WERI-Rb-1 (cell line): Measurements from ENCODE around the gene UFD1.

Experiments
- DNase-seq: peaks from one replicate; pipeline ENCODE4 v3.0.0-alpha.2; 2020
- H3K27ac ChIP-seq: fragments of 250-450 bp; sonication (Bioruptor Pico); 2 replicates; pipeline ENCODE4 v1.5.1; 2020; ENCODE audit warnings: mild to moderate bottlenecking, moderate library complexity
- H3K27me3 ChIP-seq: fragments of 250-450 bp; sonication (Bioruptor Pico); 2 replicates; pipeline ENCODE4 v1.5.1; 2021; ENCODE audit warnings: mild to moderate bottlenecking, low read depth, moderate library complexity; ENCODE audit not compliant: insufficient read depth, severe bottlenecking
- H3K36me3 ChIP-seq: fragments of 250-450 bp; sonication (Bioruptor Pico); 2 replicates; pipeline ENCODE4 v1.5.1; 2020; ENCODE audit warnings: mild to moderate bottlenecking, moderate library complexity
- H3K4me3 ChIP-seq: 2 replicates; pipeline ENCODE4 v1.5.1; 2011; ENCODE audit warnings: low read depth, mild to moderate bottlenecking, control low read depth, low read length
- H3K9me3 ChIP-seq: fragments of 250-450 bp; sonication (Bioruptor Pico); 2 replicates; pipeline ENCODE4 v1.5.1; 2021; ENCODE audit warnings: mild to moderate bottlenecking, moderate library complexity; ENCODE audit not compliant: severe bottlenecking
- CTCF ChIP-seq: IDR thresholded peaks from 2 replicates; pipeline ENCODE4 v1.5.1; 2011; ENCODE audit warnings: low read depth, mild to moderate bottlenecking, control low read depth, inconsistent platforms, low read length

UFD1 gene

GRCh38 chr22:19525666-19526065 is 46.7 kb upstream of the UFD1 start:
- Histone ChIP-seq H3K36me3 (peaks cover 26% of the 10 kb centered on the region), H3K27ac (no peak overlapping the region), H3K4me3 (no peak overlapping the region), H3K27me3 (no peaks in the 10 kb centered on the region), H3K9me3 (no peaks in the 10 kb centered on the region)
- no peak for TF ChIP-seq CTCF
- no peak for DNase-seq

- Histone ChIP-seq H3K9me3 (no peaks in the 10 kb centered on the region), H3K36me3 (peaks cover 29% of the 10 kb centered on the region), H3K27me3 (no peaks in the 10 kb centered on the region), H3K4me3 (no peak overlapping the region), H3K27ac (no peak overlapping the region)
- no peak for DNase-seq
- no peak for TF ChIP-seq CTCF
Observed at GRCh38 chr22:19525116-19525660, 46.2 kb upstream of the UFD1 start.

GRCh38 chr22:19524170-19525115 is 45.5 kb upstream of the UFD1 start, which contains the start of gene CLDN5:
Gene CLDN5, minus strand, starts transcription at chr22:19524410. Its CDS starts 155 bp downstream, at chr22:19524255.
- DNase-seq, result no peak
- Histone ChIP-seq H3K4me3 (no peak within 1 kb of the TSS), H3K9me3 (no peaks in the 10 kb centered on the region), H3K27ac (no peak within 1 kb of the TSS), H3K36me3 (peaks cover 31% of the 10 kb centered on the region), H3K27me3 (no peaks in the 10 kb centered on the region)
- TF ChIP-seq CTCF, result no peak

GRCh38 chr22:19523240-19524169 is 44.5 kb upstream of the UFD1 start:
- TF ChIP-seq CTCF, result no peak
- DNase-seq, result no peak
- no peaks in the 10 kb centered on the region for H3K9me3 ChIP-seq
- H3K27me3 ChIP-seq, result no peaks in the 10 kb centered on the region
- H3K36me3 ChIP-seq, result peaks cover 39% of the 10 kb centered on the region
- H3K27ac ChIP-seq, result no peak overlapping the region
- H3K4me3 ChIP-seq, result no peak overlapping the region

- Histone ChIP-seq H3K27me3 (no peaks in the 10 kb centered on the region), H3K9me3 (no peaks in the 10 kb centered on the region), H3K4me3 (no peak overlapping the region), H3K36me3 (peaks cover 41% of the 10 kb centered on the region), H3K27ac (no peak overlapping the region)
- no peak for TF ChIP-seq CTCF
- DNase-seq, result no peak
Observed at GRCh38 chr22:19522881-19523239, 43.9 kb upstream of the UFD1 start.
